SK-N-MC (cell line): ENCODE data around the gene ACER3.

Source experiments
- DNase-seq: peaks from one replicate; pipeline ENCODE4 v3.0.0-alpha.2; 2011; ENCODE audit warnings: low read depth, low spot score
- H3K27ac ChIP-seq: fragments of 200-600 bp; sonication (generic); 2 replicates; pipeline ENCODE4 v1.5.1; 2016; ENCODE audit warnings: mixed run types
- H3K36me3 ChIP-seq: fragments of 200-600 bp; sonication (generic); 2 replicates; pipeline ENCODE4 v1.6.1; 2017; ENCODE audit warnings: antibody characterized with exemption, low read length, mixed read lengths; ENCODE audit not compliant: insufficient read depth
- H3K4me3 ChIP-seq: fragments of 200-600 bp; sonication (generic); 2 replicates; pipeline ENCODE4 v1.5.1; 2016
- H3K9ac ChIP-seq: fragments of 200-600 bp; sonication (generic); 2 replicates; pipeline ENCODE4 v1.8.0; 2017; ENCODE audit warnings: mixed run types, mixed read lengths; ENCODE audit not compliant: insufficient read length
- H3K9me3 ChIP-seq: fragments of 200-600 bp; sonication (generic); 2 replicates; pipeline ENCODE4 v1.6.1; 2017; ENCODE audit warnings: low read depth, mild to moderate bottlenecking, antibody characterized with exemption, low read length, moderate library complexity, mixed read lengths
- EZH2 ChIP-seq: fragments of 200-600 bp; sonication (generic); IDR thresholded peaks from one replicate; pipeline ENCODE4 v1.6.1; 2017; ENCODE audit warnings: antibody characterized with exemption
- FOXP2 ChIP-seq: optimal IDR thresholded peaks from 2 replicates; pipeline ENCODE3; 2011; ENCODE audit warnings: mild to moderate bottlenecking, moderate library complexity; ENCODE audit not compliant: insufficient read depth; ENCODE audit errors: extremely low read length, control extremely low read depth
- POLR2AphosphoS5 ChIP-seq: IDR thresholded peaks from 2 replicates; pipeline ENCODE4 v1.6.1; 2012; ENCODE audit warnings: mild to moderate bottlenecking, low read depth, low read length, borderline replicate concordance

Gene ACER3

GRCh38 chr11:77038825-77039326, 178.2 kb downstream of the ACER3 start:
- Histone ChIP-seq H3K36me3 (no peaks in the 10 kb centered on the region), H3K4me3 (no peak overlapping the region), H3K9ac (no peak overlapping the region), H3K9me3 (no peaks in the 10 kb centered on the region), H3K27ac (no peak overlapping the region)
- no peak for DNase-seq
- no peak for TF ChIP-seq POLR2AphosphoS5
- no peak for TF ChIP-seq FOXP2
- TF ChIP-seq EZH2, result no peak

GRCh38 chr11:77039491-77040400, 179.0 kb downstream of the ACER3 start:
- Histone ChIP-seq H3K9me3 (no peaks in the 10 kb centered on the region), H3K9ac (no peak overlapping the region), H3K4me3 (no peak overlapping the region), H3K36me3 (no peaks in the 10 kb centered on the region), H3K27ac (no peak overlapping the region)
- no peak for DNase-seq
- TF ChIP-seq EZH2, result no peak
- no peak for TF ChIP-seq POLR2AphosphoS5
- no peak for TF ChIP-seq FOXP2

- Histone ChIP-seq H3K27ac (no peak overlapping the region), H3K9me3 (no peaks in the 10 kb centered on the region)
- TF ChIP-seq FOXP2, result no peak
- no peak for TF ChIP-seq POLR2AphosphoS5
- no peak for TF ChIP-seq EZH2
Measured at GRCh38 chr11:77040401-77040777, 179.7 kb downstream of the ACER3 start.

GRCh38 chr11:77040889-77041288, 180.2 kb downstream of the ACER3 start:
- Histone ChIP-seq H3K9me3 (no peaks in the 10 kb centered on the region), H3K9ac (no peak overlapping the region), H3K36me3 (no peaks in the 10 kb centered on the region), H3K4me3 (no peak overlapping the region), H3K27ac (no peak overlapping the region)
- no peak for DNase-seq
- TF ChIP-seq EZH2, result no peak
- TF ChIP-seq POLR2AphosphoS5, result no peak
- no peak for TF ChIP-seq FOXP2

More at GRCh38 chr11:77040401-77040777, 179.7 kb downstream of the ACER3 start:
- Histone ChIP-seq H3K36me3 (no peaks in the 10 kb centered on the region), H3K9ac (no peak overlapping the region), H3K4me3 (no peak overlapping the region)
- DNase-seq, result no peak

GRCh38 chr11:77042111-77042726, 181.5 kb downstream of the ACER3 start:
- H3K27ac ChIP-seq, result no peak overlapping the region
- H3K9me3 ChIP-seq, result no peaks in the 10 kb centered on the region
- H3K4me3 ChIP-seq, result no peak overlapping the region
- H3K9ac ChIP-seq, result no peak overlapping the region
- no peak for DNase-seq
- H3K36me3 ChIP-seq, result no peaks in the 10 kb centered on the region
- TF ChIP-seq FOXP2 (no peak), EZH2 (no peak), POLR2AphosphoS5 (no peak)

GRCh38 chr11:77044356-77044755, 183.6 kb downstream of the ACER3 start:
- Histone ChIP-seq H3K36me3 (no peaks in the 10 kb centered on the region), H3K4me3 (no peak overlapping the region)
- TF ChIP-seq FOXP2 (no peak), POLR2AphosphoS5 (no peak), EZH2 (no peak)

GRCh38 chr11:77044886-77045285, 184.2 kb downstream of the ACER3 start:
- H3K4me3 ChIP-seq, result no peak overlapping the region
- H3K9me3 ChIP-seq, result no peaks in the 10 kb centered on the region
- no peak overlapping the region for H3K27ac ChIP-seq
- no peak overlapping the region for H3K9ac ChIP-seq
- no peaks in the 10 kb centered on the region for H3K36me3 ChIP-seq
- TF ChIP-seq POLR2AphosphoS5 (no peak), FOXP2 (no peak), EZH2 (no peak)
- no peak for DNase-seq

More at GRCh38 chr11:77044356-77044755, 183.6 kb downstream of the ACER3 start:
- Histone ChIP-seq H3K27ac (no peak overlapping the region), H3K9me3 (no peaks in the 10 kb centered on the region), H3K9ac (no peak overlapping the region)
- DNase-seq, result no peak

GRCh38 chr11:77046060-77046501, 185.4 kb downstream of the ACER3 start:
- H3K9ac ChIP-seq, result no peak overlapping the region
- no peak for DNase-seq
- H3K9me3 ChIP-seq, result no peaks in the 10 kb centered on the region
- no peaks in the 10 kb centered on the region for H3K36me3 ChIP-seq
- no peak overlapping the region for H3K4me3 ChIP-seq
- TF ChIP-seq POLR2AphosphoS5 (no peak), EZH2 (no peak), FOXP2 (no peak)
- no peak overlapping the region for H3K27ac ChIP-seq
